GM19043 (cell line): ENCODE data around the gene ELL.

ENCODE experiments used
- ATAC-seq: cut with Tn5 transposase; IDR thresholded peaks from one replicate; pipeline ENCODE4 v1.9.1; 2021; ENCODE audit warnings: low read depth; ENCODE audit not compliant: unreplicated experiment

ELL gene

DNA sequence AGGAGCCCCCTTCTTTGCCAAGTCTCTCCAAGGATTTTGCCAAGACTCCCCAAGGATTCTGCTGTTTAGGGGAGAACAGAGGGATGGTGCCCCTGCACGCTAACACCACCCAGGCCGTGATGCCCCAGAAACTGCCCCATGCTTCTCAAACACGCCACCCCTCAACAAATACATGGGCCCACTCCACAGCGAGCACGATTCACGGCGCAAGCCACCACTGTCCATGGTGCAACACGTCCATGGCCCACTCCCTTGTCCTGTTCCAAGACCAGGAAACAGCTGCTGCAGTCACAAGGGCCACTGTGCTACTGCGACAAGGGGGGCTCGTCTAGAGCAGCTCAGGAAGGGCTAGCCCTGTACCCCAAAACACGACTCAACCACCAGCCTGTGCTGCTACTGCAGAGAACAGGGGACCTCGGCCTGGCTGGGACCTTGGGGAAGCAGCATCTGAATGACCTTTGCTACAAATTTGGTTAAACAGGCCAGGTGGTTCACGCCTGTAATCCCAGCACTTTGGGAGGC lies 47.4 kb downstream of the ELL start:
- no peak for ATAC-seq

- ATAC-seq = no peak
These were observed 48.2 kb downstream of the ELL start for GRCh38 chr19:18473706-18474087.

- ATAC-seq = no peak
These were observed 48.7 kb downstream of the ELL start for GRCh38 chr19:18473003-18473705.

DNA sequence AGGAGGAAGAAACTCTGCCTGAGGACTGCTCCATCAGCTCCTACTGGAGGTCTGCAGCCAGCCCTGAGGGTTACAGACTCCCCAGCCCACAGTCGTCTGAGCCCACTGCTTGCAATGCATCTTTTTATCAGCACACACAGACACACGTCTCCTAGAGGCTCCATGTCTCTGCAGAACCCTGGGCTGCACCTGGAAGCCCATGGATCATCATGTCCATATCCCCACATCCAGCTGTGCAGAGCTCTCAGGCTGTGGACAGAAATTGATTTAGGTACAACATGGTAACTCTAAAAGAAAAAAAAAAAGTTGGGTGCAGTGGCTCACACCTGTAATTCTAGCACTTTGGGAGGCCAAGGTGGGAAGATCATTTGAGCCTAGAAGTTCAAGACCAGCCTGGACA lies 51.1 kb downstream of the ELL start:
- no peak for ATAC-seq

- no peak for ATAC-seq
These were observed 52.6 kb downstream of the ELL start for GRCh38 chr19:18469069-18469846.

GRCh38 chr19:18468517-18468916 lies 53.4 kb downstream of the ELL start:
- no peak for ATAC-seq

DNA sequence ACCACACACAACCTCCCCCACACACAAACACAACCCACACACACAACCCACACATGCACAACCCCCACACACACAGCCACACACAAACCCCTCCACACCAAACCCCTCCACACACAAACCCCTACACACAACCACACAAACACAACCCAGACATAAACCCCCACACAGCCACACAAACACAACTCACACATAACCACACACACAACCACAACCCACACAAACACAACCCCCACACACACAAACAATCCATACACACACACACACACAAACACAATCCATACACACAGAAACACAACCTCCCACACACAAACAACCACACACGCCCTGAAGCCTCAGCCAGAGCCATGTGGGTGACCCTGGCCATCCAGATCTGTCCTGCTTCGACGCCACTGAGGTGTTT lies 53.9 kb downstream of the ELL start:
- ATAC-seq = no peak

GRCh38 chr19:18466354-18466753 lies 55.5 kb downstream of the ELL start:
- ATAC-seq = no peak

- ATAC-seq = no peak
These were observed 55.9 kb downstream of the ELL start for GRCh38 chr19:18465964-18466339.

- ATAC-seq = no peak
These were observed 56.5 kb downstream of the ELL start for GRCh38 chr19:18465214-18465963.

DNA sequence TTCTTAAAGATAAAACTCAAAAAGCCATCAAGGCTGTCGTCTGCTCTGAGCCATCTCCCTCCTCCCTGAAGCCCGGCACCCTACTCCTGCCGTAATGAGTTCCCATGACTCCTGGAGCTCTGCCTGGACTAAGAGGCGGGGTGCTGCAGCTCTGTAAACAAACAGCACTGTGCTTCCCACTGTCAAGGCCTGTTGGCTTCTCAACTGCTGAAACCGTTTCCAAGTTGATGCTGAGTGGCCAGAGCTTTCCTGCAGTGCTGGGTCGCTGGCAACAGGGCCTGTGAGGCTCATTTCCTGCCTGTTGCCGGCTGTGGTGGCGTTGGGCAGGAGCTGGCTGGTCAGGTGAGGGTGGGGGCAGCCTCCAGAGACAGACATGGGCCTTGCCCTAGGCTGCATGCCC lies 57.2 kb downstream of the ELL start:
- no peak for ATAC-seq

GRCh38 chr19:18461471-18461870 lies 60.4 kb downstream of the ELL start:
- no peak for ATAC-seq

DNA sequence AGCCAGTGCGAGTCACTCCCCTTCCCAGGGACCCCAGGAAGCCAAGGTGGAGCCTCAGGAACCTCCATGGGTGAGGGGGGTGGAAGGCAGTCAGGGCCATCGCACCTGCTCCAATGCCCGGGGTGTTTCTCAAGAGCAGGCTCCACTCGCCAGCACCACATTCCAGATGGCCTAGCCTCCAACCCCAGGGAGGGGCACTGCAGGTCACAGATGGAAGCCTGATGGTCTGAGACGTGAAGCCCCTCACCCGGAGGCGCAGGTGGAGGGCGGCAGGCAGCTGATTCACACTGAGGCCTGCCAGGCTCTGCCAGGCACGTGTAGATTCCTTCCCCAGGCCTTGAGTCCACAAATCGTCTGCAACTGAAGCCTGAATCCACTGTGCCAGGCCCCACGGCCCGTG lies 61.0 kb downstream of the ELL start:
- no peak for ATAC-seq

DNA sequence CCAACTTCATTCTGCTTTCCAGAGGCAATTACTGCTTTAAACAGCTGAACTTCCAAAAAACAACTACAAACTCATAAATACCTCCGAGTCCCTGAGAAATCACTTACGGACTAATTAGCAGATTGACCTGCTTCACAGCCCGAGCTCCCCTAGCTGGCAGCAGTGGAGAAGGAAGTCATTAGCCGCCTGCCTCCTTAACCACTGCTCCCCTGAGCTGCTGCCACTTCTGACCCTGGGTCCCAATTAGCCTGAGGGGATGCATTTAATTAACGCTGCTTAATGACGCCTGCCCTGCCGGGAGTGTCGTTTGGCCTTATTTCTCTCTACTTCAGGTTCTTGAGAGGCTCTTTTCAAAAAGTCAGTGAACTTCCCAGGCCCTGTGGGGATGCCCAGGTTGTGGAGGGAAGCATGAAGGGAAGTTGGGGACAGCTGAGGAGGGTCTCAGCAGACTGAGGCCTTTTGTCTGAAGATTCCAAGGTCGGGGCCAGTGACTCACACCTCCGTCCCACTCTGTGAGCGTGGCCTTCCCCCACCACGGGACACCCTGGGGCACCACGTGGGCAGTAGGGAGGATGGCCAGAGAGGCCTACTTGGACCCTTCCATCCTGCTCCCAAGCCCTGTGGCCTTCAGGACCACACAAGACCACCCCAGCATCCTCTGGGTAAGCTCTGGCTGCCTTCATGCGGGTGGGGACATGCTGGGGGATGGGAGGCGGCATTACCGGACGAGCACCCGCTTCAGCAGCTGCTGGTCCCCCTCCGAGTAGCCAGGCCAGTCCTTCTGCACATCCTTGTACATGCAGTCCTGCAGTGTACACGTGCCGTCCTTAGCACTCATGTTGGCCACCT lies 64.2 kb downstream of the ELL start:
- ATAC-seq = no peak

GRCh38 chr19:18456974-18457373 lies 64.9 kb downstream of the ELL start:
- ATAC-seq = no peak

DNA sequence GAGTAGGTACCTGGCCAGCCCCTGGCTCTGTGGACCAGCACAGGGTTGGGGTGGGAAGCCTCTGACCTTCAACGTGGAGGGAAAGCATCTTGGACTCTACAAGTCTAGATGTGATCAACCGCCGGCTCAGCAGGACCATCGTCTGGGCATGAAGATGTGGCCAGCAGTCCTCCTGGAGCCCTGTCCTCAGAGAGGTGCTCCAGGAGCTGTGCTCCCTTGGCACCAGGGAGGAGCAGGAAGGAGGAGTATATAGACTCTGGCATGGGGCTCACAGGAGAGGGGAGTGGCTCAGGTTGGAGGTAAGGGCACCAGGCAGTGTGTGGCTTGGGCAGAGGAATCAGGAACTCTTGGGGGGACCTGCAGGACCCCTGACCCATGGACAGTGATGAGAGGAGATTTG lies 65.6 kb downstream of the ELL start:
- no peak for ATAC-seq

GRCh38 chr19:18453269-18454024 lies 68.4 kb downstream of the ELL start:
- ATAC-seq = no peak

DNA sequence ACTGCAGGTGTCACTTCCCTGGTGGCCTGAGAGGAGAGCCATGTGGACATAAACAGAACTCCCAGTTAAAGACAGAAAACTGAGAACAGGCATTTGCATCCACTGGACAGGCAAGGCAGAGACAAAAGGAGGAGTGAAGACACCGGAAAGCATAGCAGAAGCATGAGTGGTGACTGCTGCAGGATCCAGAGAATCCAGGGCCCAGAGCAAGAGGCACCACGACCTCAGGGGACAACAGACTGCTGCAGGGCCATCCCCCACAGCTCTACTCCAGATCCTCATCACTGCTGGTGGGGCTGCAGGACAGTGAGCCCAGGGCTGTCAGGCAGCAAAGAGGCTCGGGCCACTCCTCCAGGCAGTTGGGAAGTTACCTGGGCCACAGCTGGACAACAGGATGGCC lies 69.5 kb downstream of the ELL start:
- ATAC-seq = no peak

GRCh38 chr19:18450931-18451836 lies 70.7 kb downstream of the ELL start:
- ATAC-seq = no peak
